SK-N-SH (cell line): ENCODE measurements around the gene BMI1. TPM values are rescaled to one million over a fixed set of nuclear protein-coding genes. Genes with fewer than 3 reads are reported as not detected.

Experiments used
- CTCF ChIA-PET: fragments of 300-600, 350-600 bp; formaldehyde crosslinking; extraction: SDS; loops from one replicate; lab custom pipeline; 2021; lab: Yijun Ruan, JAX
- POLR2A ChIA-PET: fragments of 350-600 bp; sonication (Branson Sonifier 250); formaldehyde crosslinking; extraction: SDS; loops from one replicate; lab custom pipeline; 2020; ENCODE audit warnings: antibody characterized with exemption, inconsistent platforms; lab: Yijun Ruan, JAX
- DNase-seq: peaks from one replicate; pipeline ENCODE4 v3.0.0; 2012
- H2AFZ ChIP-seq: fragments of 200-600 bp; sonication (generic); 2 replicates; pipeline ENCODE4 v1.8.1; 2016; ENCODE audit warnings: antibody characterized with exemption, mild to moderate bottlenecking, low read depth
- H3F3A ChIP-seq: fragments of 200-600 bp; sonication (generic); replicated peaks from 2 replicates; pipeline ENCODE3; 2016; ENCODE audit warnings: antibody characterized with exemption, mild to moderate bottlenecking; ENCODE audit not compliant: insufficient read depth
- H3K27ac ChIP-seq, 2 experiments: fragments of 200-500 bp in 1 of 2; fragments of 200-600 bp in 1 of 2; sonication (Bioruptor generic) in 1 of 2; sonication (generic), shearing (Covaris generic) in 1 of 2; 2 replicates each; pipeline versions ENCODE4 v1.5.1 to v1.6.1; 2014 to 2016; ENCODE audit warnings: low read depth in 2 of 2, inconsistent platforms in 1 of 2, low read length in 1 of 2, mild to moderate bottlenecking in 1 of 2, mixed read lengths in 1 of 2
- H3K27me3 ChIP-seq: fragments of 200-600 bp; sonication (generic), shearing (Covaris generic); 2 replicates; pipeline ENCODE4 v1.6.1; 2016; ENCODE audit warnings: mixed run types; ENCODE audit not compliant: insufficient read depth
- H3K36me3 ChIP-seq, 2 experiments: fragments of 200-500 bp in 1 of 2; fragments of 200-600 bp in 1 of 2; sonication (Bioruptor generic) in 1 of 2; sonication (generic) in 1 of 2; replicated peaks in 1 of 2; 2 replicates each; pipeline versions ENCODE3 to v1.5.1; 2014 to 2016; ENCODE audit warnings: low read length in 1 of 2, mild to moderate bottlenecking in 1 of 2; ENCODE audit not compliant: insufficient read depth in 2 of 2, control insufficient read depth in 1 of 2
- H3K4me1 ChIP-seq, 2 experiments: fragments of 200-500 bp in 1 of 2; fragments of 200-600 bp in 1 of 2; sonication (Bioruptor generic) in 1 of 2; sonication (generic), shearing (Covaris generic) in 1 of 2; 2 replicates each; pipeline versions ENCODE4 v1.5.1 to v1.6.1; 2014 to 2016; ENCODE audit warnings: low read depth in 1 of 2, low read length in 1 of 2, mixed run types in 1 of 2; ENCODE audit not compliant: insufficient read depth in 2 of 2, control insufficient read depth in 1 of 2
- H3K4me2 ChIP-seq: fragments of 200-600 bp; sonication (generic), shearing (Covaris generic); 2 replicates; pipeline ENCODE4 v1.6.1; 2017; ENCODE audit warnings: mixed run types
- H3K4me3 ChIP-seq, 2 experiments: fragments of 200-500 bp in 1 of 2; fragments of 200-600 bp in 1 of 2; sonication (Bioruptor generic) in 1 of 2; sonication (generic), shearing (Covaris generic) in 1 of 2; 2 replicates each; pipeline versions ENCODE4 v1.5.1 to v1.8.1; 2014 to 2016; ENCODE audit warnings: low read depth in 2 of 2, inconsistent platforms in 1 of 2, low read length in 1 of 2, mild to moderate bottlenecking in 1 of 2, mixed read lengths in 1 of 2, moderate library complexity in 1 of 2
- H3K79me2 ChIP-seq: fragments of 200-600 bp; sonication (generic); 2 replicates; pipeline ENCODE4 v1.8.1; 2017; ENCODE audit warnings: mild to moderate bottlenecking; ENCODE audit not compliant: insufficient read depth
- H3K9ac ChIP-seq: fragments of 200-600 bp; sonication (generic); 2 replicates; pipeline ENCODE4 v1.6.1; 2017; ENCODE audit warnings: mixed run types
- H3K9me2 ChIP-seq: fragments of 200-600 bp; sonication (generic); 2 replicates; pipeline ENCODE4 v1.6.1; 2017; ENCODE audit warnings: mixed run types
- H3K9me3 ChIP-seq: fragments of 200-600 bp; sonication (generic); 2 replicates; pipeline ENCODE4 v1.6.1; 2017; ENCODE audit warnings: mixed run types, mild to moderate bottlenecking, moderate library complexity
- H4K20me1 ChIP-seq: fragments of 200-600 bp; sonication (generic); 2 replicates; pipeline ENCODE4 v1.6.1; 2017; ENCODE audit warnings: mild to moderate bottlenecking, mixed run types; ENCODE audit not compliant: insufficient read depth
- EZH2phosphoT487 ChIP-seq: fragments of 200-600 bp; sonication (generic); IDR thresholded peaks from 2 replicates; pipeline ENCODE4 v1.6.1; 2017; ENCODE audit warnings: low read depth, mixed run types, mild to moderate bottlenecking, antibody characterized with exemption, moderate library complexity, borderline replicate concordance
- FOXM1 ChIP-seq: IDR thresholded peaks from 2 replicates; pipeline ENCODE4 v1.4.0; 2012; ENCODE audit warnings: low read depth, mild to moderate bottlenecking
- GABPA ChIP-seq: IDR thresholded peaks from 2 replicates; pipeline ENCODE4 v1.4.0; 2012; ENCODE audit warnings: low read depth, mild to moderate bottlenecking
- GATA2 ChIP-seq: sonication (generic); formaldehyde crosslinking; IDR thresholded peaks from 2 replicates; pipeline ENCODE4 v1.5.0; 2020; ENCODE audit warnings: mild to moderate bottlenecking, missing genetic modification reagents
- MXI1 ChIP-seq: IDR thresholded peaks from 2 replicates; pipeline ENCODE4 v1.6.1; 2012; ENCODE audit warnings: mild to moderate bottlenecking, low read depth, low read length, improper control_type of control experiment
- SMC3 ChIP-seq: IDR thresholded peaks from 2 replicates; pipeline ENCODE4 v1.6.1; 2012; ENCODE audit warnings: low read depth, low read length, improper control_type of control experiment
- YY1 ChIP-seq: IDR thresholded peaks from 2 replicates; pipeline ENCODE4 v1.4.0; 2012; ENCODE audit warnings: low read depth, mild to moderate bottlenecking
- WGBS: methylation state at CpG from one replicate; pipeline ENCODE4 v1.1.6; 2017; ENCODE audit warnings: low lambda C conversion rate; 5-methylcytosine and 5-hydroxymethylcytosine counted together
- polyA plus RNA-seq, 3 experiments: library from polyadenylated mRNA; depleted of rRNA; stranded (reverse); fragments of >200 nt; gene quantifications; 2 replicates each; pipeline ENCODE4 v1.2.3, GENCODE V29; 2012
- TF ChIP-seq, protein P1 (sequence below): fragments of 200-600 bp; sonication (generic); IDR thresholded peaks from 2 replicates; pipeline ENCODE4 v1.6.1; 2017; ENCODE audit warnings: antibody characterized with exemption, mild to moderate bottlenecking, moderate library complexity
- TF ChIP-seq, protein P2 (sequence below): IDR thresholded peaks from 2 replicates; pipeline ENCODE4 v1.6.1; 2012; ENCODE audit warnings: mild to moderate bottlenecking, low read depth, low read length, moderate library complexity
- TF ChIP-seq, protein P3 (sequence below): fragments of 150-350 bp; IDR thresholded peaks from 2 replicates; pipeline ENCODE4 v1.6.1; 2017; ENCODE audit warnings: antibody characterized with exemption, low read length, low read depth, borderline replicate concordance

The BMI1 gene
- polyA plus RNA-seq, 1 of the 3 experiments (the other 2 are of a cell fraction) = 15.5 TPM

DNA sequence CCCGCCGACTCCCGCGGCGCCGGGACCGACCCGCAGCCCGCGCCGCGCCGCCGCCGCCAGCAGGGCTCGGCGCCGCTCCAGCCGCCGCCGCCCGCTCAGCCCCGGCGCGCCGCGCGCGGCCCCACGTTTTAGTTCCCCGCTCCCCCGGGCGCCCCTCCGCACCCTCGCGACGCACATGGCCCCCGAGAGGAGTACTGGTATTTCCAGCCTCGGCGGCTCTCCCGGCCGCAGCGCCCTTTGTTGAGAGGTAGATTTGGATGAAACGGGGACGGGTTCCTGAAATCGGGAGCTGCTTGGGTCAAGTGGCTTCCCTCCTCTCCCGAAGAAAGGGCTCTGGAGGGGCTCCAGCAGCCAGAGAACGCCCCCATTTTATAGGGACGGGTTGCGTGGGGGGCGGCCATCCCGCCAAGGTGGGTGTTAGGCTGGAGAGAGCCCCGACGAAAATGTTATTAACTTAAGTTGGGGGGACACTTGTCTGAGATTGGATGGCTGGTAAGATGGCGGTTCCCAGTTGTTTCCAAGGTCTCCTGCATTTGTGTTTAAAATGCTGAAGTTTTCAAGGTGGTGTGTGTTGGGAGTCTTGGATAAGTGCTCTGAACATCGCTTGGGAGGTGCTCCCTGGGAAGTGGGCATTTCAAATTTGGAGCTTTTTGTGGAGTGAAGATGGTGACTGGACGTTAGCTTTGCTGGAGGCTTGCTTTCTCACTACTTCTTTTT lies 1.2 kb downstream of the BMI1 start:
- DNase-seq = no peak

DNA sequence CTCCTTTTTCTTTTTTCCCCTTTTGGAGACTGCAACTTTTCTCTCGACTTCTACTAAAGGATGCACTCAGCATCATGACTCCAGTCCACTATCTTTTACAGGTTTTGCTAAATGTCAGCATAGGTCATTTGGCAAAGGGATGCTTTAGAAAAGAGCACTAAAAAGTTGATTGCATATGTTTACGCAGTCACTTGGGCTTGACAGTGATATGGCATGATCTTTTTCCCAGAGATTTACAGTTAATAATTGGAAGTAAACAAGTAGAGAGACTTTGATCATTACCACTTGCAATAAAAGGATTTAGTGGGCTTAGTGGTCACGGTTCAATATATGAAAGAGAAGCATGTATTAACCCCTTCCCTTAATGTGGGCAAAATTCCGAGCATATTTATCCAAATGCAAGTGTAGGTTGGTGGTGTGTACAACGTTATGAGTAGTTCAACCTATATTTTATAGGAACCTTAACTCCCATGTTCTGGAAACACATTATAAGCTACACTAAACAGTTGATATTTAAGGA lies 1.8 kb downstream of the BMI1 start:
- Histone ChIP-seq H3K4me3 (peak overlapping the region; percentile 76 to 84), H3K27ac (no peak overlapping the region), H3K9me3 (no peaks in the 10 kb centered on the region), H4K20me1 (peaks cover 23% of the 10 kb centered on the region), H3K27me3 (peaks cover 11% of the 10 kb centered on the region), H3K4me1 (peaks cover 2 to 17% of the 10 kb centered on the region in 2 experiments; a peak in 3 of 4 replicates), H2AFZ (no peak overlapping the region), H3K9ac (no peak overlapping the region; the same call in 1 of the 2 replicates), H3K79me2 (peaks cover 41% of the 10 kb centered on the region), H3K4me2 (peak overlapping the region; percentile 81), H3K9me2 (no peaks in the 10 kb centered on the region), H3K36me3 (peaks cover 12 to 19% of the 10 kb centered on the region in 2 experiments), H3F3A (peaks cover 16% of the 10 kb centered on the region)
- ChIA-PET CTCF (interaction anchor here (1.1 to 1.4 kb wide), 2 partner anchors 18 to 665 kb away, joined by 3 to 4 read pairs; no protein-coding TSS in a partner anchor), POLR2A (interaction anchor here (0.6 kb wide), 1 partner anchor 23 kb away, joined by 3 read pairs; the partner anchor contains the start of gene SPAG6)
- WGBS = 77% methylated on average over 5 of the region's 5 CpGs
- TF ChIP-seq, protein P1, sequence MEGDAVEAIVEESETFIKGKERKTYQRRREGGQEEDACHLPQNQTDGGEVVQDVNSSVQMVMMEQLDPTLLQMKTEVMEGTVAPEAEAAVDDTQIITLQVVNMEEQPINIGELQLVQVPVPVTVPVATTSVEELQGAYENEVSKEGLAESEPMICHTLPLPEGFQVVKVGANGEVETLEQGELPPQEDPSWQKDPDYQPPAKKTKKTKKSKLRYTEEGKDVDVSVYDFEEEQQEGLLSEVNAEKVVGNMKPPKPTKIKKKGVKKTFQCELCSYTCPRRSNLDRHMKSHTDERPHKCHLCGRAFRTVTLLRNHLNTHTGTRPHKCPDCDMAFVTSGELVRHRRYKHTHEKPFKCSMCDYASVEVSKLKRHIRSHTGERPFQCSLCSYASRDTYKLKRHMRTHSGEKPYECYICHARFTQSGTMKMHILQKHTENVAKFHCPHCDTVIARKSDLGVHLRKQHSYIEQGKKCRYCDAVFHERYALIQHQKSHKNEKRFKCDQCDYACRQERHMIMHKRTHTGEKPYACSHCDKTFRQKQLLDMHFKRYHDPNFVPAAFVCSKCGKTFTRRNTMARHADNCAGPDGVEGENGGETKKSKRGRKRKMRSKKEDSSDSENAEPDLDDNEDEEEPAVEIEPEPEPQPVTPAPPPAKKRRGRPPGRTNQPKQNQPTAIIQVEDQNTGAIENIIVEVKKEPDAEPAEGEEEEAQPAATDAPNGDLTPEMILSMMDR = no peak
- TF ChIP-seq GABPA (no peak), SMC3 (no peak), EZH2phosphoT487 (no peak), MXI1 (0 out of 2 replicates have a peak, but pooled peaks have one; percentile 3)
- TF ChIP-seq, protein P2, sequence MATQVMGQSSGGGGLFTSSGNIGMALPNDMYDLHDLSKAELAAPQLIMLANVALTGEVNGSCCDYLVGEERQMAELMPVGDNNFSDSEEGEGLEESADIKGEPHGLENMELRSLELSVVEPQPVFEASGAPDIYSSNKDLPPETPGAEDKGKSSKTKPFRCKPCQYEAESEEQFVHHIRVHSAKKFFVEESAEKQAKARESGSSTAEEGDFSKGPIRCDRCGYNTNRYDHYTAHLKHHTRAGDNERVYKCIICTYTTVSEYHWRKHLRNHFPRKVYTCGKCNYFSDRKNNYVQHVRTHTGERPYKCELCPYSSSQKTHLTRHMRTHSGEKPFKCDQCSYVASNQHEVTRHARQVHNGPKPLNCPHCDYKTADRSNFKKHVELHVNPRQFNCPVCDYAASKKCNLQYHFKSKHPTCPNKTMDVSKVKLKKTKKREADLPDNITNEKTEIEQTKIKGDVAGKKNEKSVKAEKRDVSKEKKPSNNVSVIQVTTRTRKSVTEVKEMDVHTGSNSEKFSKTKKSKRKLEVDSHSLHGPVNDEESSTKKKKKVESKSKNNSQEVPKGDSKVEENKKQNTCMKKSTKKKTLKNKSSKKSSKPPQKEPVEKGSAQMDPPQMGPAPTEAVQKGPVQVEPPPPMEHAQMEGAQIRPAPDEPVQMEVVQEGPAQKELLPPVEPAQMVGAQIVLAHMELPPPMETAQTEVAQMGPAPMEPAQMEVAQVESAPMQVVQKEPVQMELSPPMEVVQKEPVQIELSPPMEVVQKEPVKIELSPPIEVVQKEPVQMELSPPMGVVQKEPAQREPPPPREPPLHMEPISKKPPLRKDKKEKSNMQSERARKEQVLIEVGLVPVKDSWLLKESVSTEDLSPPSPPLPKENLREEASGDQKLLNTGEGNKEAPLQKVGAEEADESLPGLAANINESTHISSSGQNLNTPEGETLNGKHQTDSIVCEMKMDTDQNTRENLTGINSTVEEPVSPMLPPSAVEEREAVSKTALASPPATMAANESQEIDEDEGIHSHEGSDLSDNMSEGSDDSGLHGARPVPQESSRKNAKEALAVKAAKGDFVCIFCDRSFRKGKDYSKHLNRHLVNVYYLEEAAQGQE = no peak
- TF ChIP-seq, protein P3, sequence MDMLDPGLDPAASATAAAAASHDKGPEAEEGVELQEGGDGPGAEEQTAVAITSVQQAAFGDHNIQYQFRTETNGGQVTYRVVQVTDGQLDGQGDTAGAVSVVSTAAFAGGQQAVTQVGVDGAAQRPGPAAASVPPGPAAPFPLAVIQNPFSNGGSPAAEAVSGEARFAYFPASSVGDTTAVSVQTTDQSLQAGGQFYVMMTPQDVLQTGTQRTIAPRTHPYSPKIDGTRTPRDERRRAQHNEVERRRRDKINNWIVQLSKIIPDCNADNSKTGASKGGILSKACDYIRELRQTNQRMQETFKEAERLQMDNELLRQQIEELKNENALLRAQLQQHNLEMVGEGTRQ = no peak
- DNase-seq = no peak

More for the DNA sequence above, 1.2 kb downstream of the BMI1 start:
- Histone ChIP-seq H3K4me3 (peak overlapping the region; percentile 76 to 84), H3K4me1 (peaks cover 8 to 17% of the 10 kb centered on the region in 2 experiments; a peak in 3 of 4 replicates), H4K20me1 (peaks cover 23% of the 10 kb centered on the region), H3K27ac (no peak overlapping the region), H3K9me3 (no peaks in the 10 kb centered on the region), H3K4me2 (peak overlapping the region; percentile 81), H2AFZ (no peak overlapping the region), H3K9me2 (no peaks in the 10 kb centered on the region), H3K27me3 (peaks cover 11% of the 10 kb centered on the region), H3K79me2 (peaks cover 47% of the 10 kb centered on the region), H3F3A (peaks cover 14% of the 10 kb centered on the region), H3K9ac (peak overlapping the region; percentile 61; the same call in 1 of the 2 replicates), H3K36me3 (peaks cover 8 to 13% of the 10 kb centered on the region in 2 experiments)
- CTCF ChIA-PET = interaction anchor here (1.1 to 1.4 kb wide), 3 partner anchors 18 to 666 kb away, joined by 3 to 4 read pairs (median 3); no protein-coding TSS in a partner anchor
- 5% methylated on average over 14 of the region's 57 CpGs for WGBS
- POLR2A ChIA-PET = interaction anchor here (0.6 kb wide), 1 partner anchor 23 kb away, joined by 3 read pairs; the partner anchor contains the start of gene SPAG6
- no peak for TF ChIP-seq GATA2 (CRISPR knock-in tag)
- no peak for TF ChIP-seq SMC3
- TF ChIP-seq YY1 = peak; percentile 71
- TF ChIP-seq FOXM1 = no peak
- peak; percentile 100 for TF ChIP-seq EZH2phosphoT487
